ENCODE data around the gene CHST11.

CHST11 gene

GRCh38 chr12:104503191-104503590, 46.4 kb downstream of the CHST11 start:
- Histone ChIP-seq H3K9me3 (ENCODE audit: control insufficient read depth, insufficient read depth, low read depth, low read length) (no peaks in the 10 kb centered on the region), H3K27ac (ENCODE audit: extremely low read depth, low read depth, low read length) (no peak overlapping the region), H3K36me3 (ENCODE audit: control insufficient read depth in 2 of 2, insufficient read depth in 1 of 2, low read length in 2 of 2) (no peaks in the 10 kb centered on the region), H3K4me1 (ENCODE audit: control insufficient read depth, insufficient read depth, low read length) (peaks cover 27% of the 10 kb centered on the region), H3K4me3 (ENCODE audit: low read depth, low read length) (no peak overlapping the region)
- TF ChIP-seq ZNF292 (tag by site-specific recombination; IDR thresholded peaks at IDR 0.05; ENCODE audit: borderline replicate concordance, low read depth) (no peak), KLF9 (tag by site-specific recombination; IDR thresholded peaks at IDR 0.05; ENCODE audit: low read depth) (no peak), OSR2 (tag by site-specific recombination; IDR thresholded peaks at IDR 0.05) (no peak), ZNF239 (tag by site-specific recombination; IDR thresholded peaks at IDR 0.05) (no peak), KLF10 (tag by site-specific recombination; IDR thresholded peaks at IDR 0.05) (no peak), GLIS1 (tag by site-specific recombination; IDR thresholded peaks at IDR 0.05) (no peak), ZNF2 (tag by site-specific recombination; IDR thresholded peaks at IDR 0.05) (no peak), ZNF707 (tag by site-specific recombination; IDR thresholded peaks at IDR 0.05) (no peak), PATZ1 (tag by site-specific recombination; IDR thresholded peaks at IDR 0.05) (no peak), OVOL3 (tag by site-specific recombination; IDR thresholded peaks at IDR 0.05) (no peak), ZNF639 (tag by site-specific recombination; IDR thresholded peaks at IDR 0.05) (no peak), ZNF280D (tag by site-specific recombination; IDR thresholded peaks at IDR 0.05) (no peak), ZNF404 (tag by site-specific recombination; IDR thresholded peaks at IDR 0.05) (no peak), ZNF549 (tag by site-specific recombination; IDR thresholded peaks at IDR 0.05) (no peak), GLI2 (tag by site-specific recombination; IDR thresholded peaks at IDR 0.05; ENCODE audit: borderline replicate concordance, low read depth) (no peak), ZBTB44 (tag by site-specific recombination; IDR thresholded peaks at IDR 0.05) (no peak), ZNF302 (tag by site-specific recombination; IDR thresholded peaks at IDR 0.05; ENCODE audit: low read depth) (no peak), YY1 (tag by site-specific recombination; IDR thresholded peaks at IDR 0.05) (no peak)
- ChIA-PET POLR2A (no interaction called here), CTCF (no interaction called here)

- Histone ChIP-seq H3K4me3 (ENCODE audit: low read depth, low read length) (no peak overlapping the region), H3K9me3 (ENCODE audit: control insufficient read depth, insufficient read depth, low read depth, low read length) (no peaks in the 10 kb centered on the region), H3K27ac (ENCODE audit: extremely low read depth, low read depth, low read length) (no peak overlapping the region), H3K4me1 (ENCODE audit: control insufficient read depth, insufficient read depth, low read length) (peaks cover 23% of the 10 kb centered on the region), H3K36me3 (ENCODE audit: control insufficient read depth in 2 of 2, insufficient read depth in 1 of 2, low read length in 2 of 2) (no peaks in the 10 kb centered on the region)
- POLR2A ChIA-PET = no interaction called here
- TF ChIP-seq SP2 (tag by site-specific recombination; IDR thresholded peaks at IDR 0.05) = no peak
- TF ChIP-seq BCL11B (tag by site-specific recombination; IDR thresholded peaks at IDR 0.05; ENCODE audit: low read depth) = no peak
- peak; percentile 55 for TF ChIP-seq ZIC2 (tag by site-specific recombination; IDR thresholded peaks at IDR 0.05)
- CTCF ChIA-PET = interaction anchor here (0.9 kb wide), 1 partner anchor 122 kb away, joined by 5 read pairs; no protein-coding TSS in a partner anchor
Observed at GRCh38 chr12:104504146-104504545, 47.4 kb downstream of the CHST11 start.

Data from HEK293 (cell line).